ENCODE data around the gene DOCK1. TPM values are rescaled to one million over a fixed set of nuclear protein-coding genes. Genes with fewer than 3 reads are reported as not detected.

The DOCK1 gene
- total and polyA plus RNA-seq, 2 experiments from 2014 or later, result 22.8 to 45.6 TPM

- Histone ChIP-seq H3K9me3 (ENCODE audit: low read depth) (no peaks in the 10 kb centered on the region), H4K20me1 (ENCODE audit: insufficient read depth) (no peaks in the 10 kb centered on the region), H2AFZ (no peak overlapping the region), H3F3A (ENCODE audit: insufficient read depth) (peaks cover 8% of the 10 kb centered on the region; the same call in 1 of the 2 replicates), H3K9me2 (ENCODE audit: insufficient read depth) (no peaks in the 10 kb centered on the region), H3K27me3 (replicated peaks; ENCODE audit: insufficient read depth) (no peaks in the 10 kb centered on the region), H3K4me1 (ENCODE audit: insufficient read depth) (peaks cover 15% of the 10 kb centered on the region), H3K4me2 (ENCODE audit: unreplicated experiment) (no peak overlapping the region), H3K27ac (no peak overlapping the region), H3K36me3 (ENCODE audit: low read depth) (peaks cover 2% of the 10 kb centered on the region; the same call in 1 of the 2 replicates), H3K79me2 (ENCODE audit: insufficient read depth) (no peaks in the 10 kb centered on the region), H3K9ac (no peak overlapping the region), H3K4me3 (no peak overlapping the region)
- in situ Hi-C loops (cut with MboI), result no loop called here
- peak; percentile 12 for DNase-seq
- 92 to 94% methylated on average over 3 to 4 of the region's 4 CpGs for WGBS, 2 experiments (ENCODE audit: low coverage in 1 of 2, low lambda C conversion rate in 2 of 2, missing lambda C conversion rate in 2 of 2)
- TF ChIP-seq EZH2 (IDR thresholded peaks at IDR 0.05; ENCODE audit: insufficient read depth, poor library complexity, severe bottlenecking), result no peak
- TF ChIP-seq EZH2phosphoT487 (IDR thresholded peaks at IDR 0.05; ENCODE audit: insufficient read depth, low read depth), result no peak
Measured at GRCh38 chr10:127426746-127427145, 521.5 kb downstream of the DOCK1 start.

GRCh38 chr10:127427926-127428325 lies 522.7 kb downstream of the DOCK1 start:
- Histone ChIP-seq H3K36me3 (ENCODE audit: low read depth) (no peaks in the 10 kb centered on the region; the same call in 1 of the 2 replicates), H3K79me2 (ENCODE audit: insufficient read depth) (no peaks in the 10 kb centered on the region), H3K27me3 (replicated peaks; ENCODE audit: insufficient read depth) (no peaks in the 10 kb centered on the region), H2AFZ (no peak overlapping the region), H3K9ac (no peak overlapping the region), H3K4me1 (ENCODE audit: insufficient read depth) (peaks cover 15% of the 10 kb centered on the region), H3K4me3 (no peak overlapping the region), H3K27ac (no peak overlapping the region), H4K20me1 (ENCODE audit: insufficient read depth) (no peaks in the 10 kb centered on the region), H3K9me3 (ENCODE audit: low read depth) (no peaks in the 10 kb centered on the region), H3F3A (ENCODE audit: insufficient read depth) (peaks cover 8% of the 10 kb centered on the region; the same call in 1 of the 2 replicates), H3K4me2 (ENCODE audit: unreplicated experiment) (no peak overlapping the region), H3K9me2 (ENCODE audit: insufficient read depth) (no peaks in the 10 kb centered on the region)
- TF ChIP-seq EZH2 (IDR thresholded peaks at IDR 0.05; ENCODE audit: insufficient read depth, poor library complexity, severe bottlenecking), result no peak
- WGBS, 2 experiments (ENCODE audit: low coverage in 1 of 2, low lambda C conversion rate in 2 of 2, missing lambda C conversion rate in 2 of 2), result 97 to 98% methylated on average over 6 of the region's 6 CpGs
- in situ Hi-C loops (cut with MboI), result no loop called here
- no peak for DNase-seq

- H3F3A ChIP-seq (ENCODE audit: insufficient read depth), result peaks cover 8% of the 10 kb centered on the region; the same call in 1 of the 2 replicates
- H3K9ac ChIP-seq, result no peak overlapping the region
- no peaks in the 10 kb centered on the region for H4K20me1 ChIP-seq (ENCODE audit: insufficient read depth)
- H3K27me3 ChIP-seq (replicated peaks; ENCODE audit: insufficient read depth), result no peaks in the 10 kb centered on the region
- H3K4me2 ChIP-seq (ENCODE audit: unreplicated experiment), result no peak overlapping the region
- H3K36me3 ChIP-seq (ENCODE audit: low read depth), result no peaks in the 10 kb centered on the region; the same call in 1 of the 2 replicates
- H3K27ac ChIP-seq, result no peak overlapping the region
- no peak overlapping the region for H3K4me3 ChIP-seq
- in situ Hi-C loops (cut with MboI), result no loop called here
- H3K9me2 ChIP-seq (ENCODE audit: insufficient read depth), result no peaks in the 10 kb centered on the region
- peaks cover 11% of the 10 kb centered on the region for H3K4me1 ChIP-seq (ENCODE audit: insufficient read depth)
- no peak overlapping the region for H2AFZ ChIP-seq
- H3K9me3 ChIP-seq (ENCODE audit: low read depth), result no peaks in the 10 kb centered on the region
- no peak for DNase-seq
- no peak for TF ChIP-seq EZH2 (IDR thresholded peaks at IDR 0.05; ENCODE audit: insufficient read depth, poor library complexity, severe bottlenecking)
- TF ChIP-seq EZH2phosphoT487 (IDR thresholded peaks at IDR 0.05; ENCODE audit: insufficient read depth, low read depth), result no peak
- H3K79me2 ChIP-seq (ENCODE audit: insufficient read depth), result no peaks in the 10 kb centered on the region
- WGBS, 2 experiments (ENCODE audit: low coverage in 1 of 2, low lambda C conversion rate in 2 of 2, missing lambda C conversion rate in 2 of 2), result 91 to 92% methylated on average over 17 to 18 of the region's 18 CpGs
Measured at GRCh38 chr10:127428385-127428980, 523.3 kb downstream of the DOCK1 start.

- no peak overlapping the region for H3K4me3 ChIP-seq
- H3K79me2 ChIP-seq (ENCODE audit: insufficient read depth), result no peaks in the 10 kb centered on the region
- no peaks in the 10 kb centered on the region for H3F3A ChIP-seq (ENCODE audit: insufficient read depth)
- no peaks in the 10 kb centered on the region for H4K20me1 ChIP-seq (ENCODE audit: insufficient read depth)
- H3K27ac ChIP-seq, result no peak overlapping the region
- H2AFZ ChIP-seq, result no peak overlapping the region
- in situ Hi-C loops (cut with MboI), result no loop called here
- H3K9me2 ChIP-seq (ENCODE audit: insufficient read depth), result no peaks in the 10 kb centered on the region
- no peak for DNase-seq
- no peaks in the 10 kb centered on the region for H3K9me3 ChIP-seq (ENCODE audit: low read depth)
- no peak overlapping the region for H3K4me2 ChIP-seq (ENCODE audit: unreplicated experiment)
- TF ChIP-seq EZH2 (IDR thresholded peaks at IDR 0.05; ENCODE audit: insufficient read depth, poor library complexity, severe bottlenecking), result no peak
- TF ChIP-seq EZH2phosphoT487 (IDR thresholded peaks at IDR 0.05; ENCODE audit: insufficient read depth, low read depth), result no peak
- H3K4me1 ChIP-seq (ENCODE audit: insufficient read depth), result peaks cover 3% of the 10 kb centered on the region; the same call in 1 of the 2 replicates
- H3K27me3 ChIP-seq (replicated peaks; ENCODE audit: insufficient read depth), result no peaks in the 10 kb centered on the region
- WGBS, 2 experiments (ENCODE audit: low coverage in 1 of 2, low lambda C conversion rate in 2 of 2, missing lambda C conversion rate in 2 of 2), result 95 to 99% methylated on average over 17 to 19 of the region's 19 CpGs
- no peak overlapping the region for H3K9ac ChIP-seq
- H3K36me3 ChIP-seq (ENCODE audit: low read depth), result no peaks in the 10 kb centered on the region; the same call in 1 of the 2 replicates
Measured at GRCh38 chr10:127429601-127430312, 524.5 kb downstream of the DOCK1 start.
